ENCODE data around the gene LDLRAD4. TPM values are rescaled to one million over a fixed set of nuclear protein-coding genes. Genes with fewer than 3 reads are reported as not detected.

The LDLRAD4 gene
- total RNA-seq, 1 experiment from 2014 or later, result 3.6 TPM

DNA sequence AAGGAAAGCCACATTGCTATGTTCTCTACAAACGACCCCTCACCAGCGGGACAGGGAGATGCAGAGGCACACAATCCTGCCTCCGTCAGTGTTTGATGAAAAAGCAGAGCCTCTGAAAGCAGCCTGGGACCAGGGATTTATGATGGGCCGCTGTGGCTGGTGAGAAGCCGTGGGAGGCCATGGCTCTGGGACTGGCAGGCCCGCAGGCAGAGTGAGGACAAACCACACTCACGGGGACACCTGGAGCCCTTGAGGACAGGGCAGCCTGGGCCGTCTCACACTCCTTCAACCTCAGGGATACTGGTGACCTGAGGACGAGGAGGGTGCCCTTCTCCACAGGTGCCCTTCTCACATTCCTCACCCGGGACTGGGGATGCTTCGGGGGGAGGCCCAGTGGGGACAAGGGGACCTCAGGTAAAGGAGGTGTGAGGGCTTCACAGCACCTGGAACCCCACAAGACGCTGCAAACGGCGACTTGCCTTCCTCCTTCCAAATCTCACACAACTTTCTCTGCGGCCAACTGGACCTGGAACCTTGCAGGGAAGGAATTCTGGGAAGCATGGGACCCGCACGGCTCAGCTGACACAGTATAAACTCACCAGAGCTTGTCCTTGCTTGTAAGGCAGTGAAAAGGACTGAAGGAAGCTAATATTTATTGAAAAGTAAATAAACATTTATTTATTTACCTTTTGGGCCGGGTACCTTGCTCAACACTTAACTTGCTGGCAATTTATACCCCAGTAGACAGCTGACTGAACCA is 5.3 kb upstream of the LDLRAD4 start:
- TF ChIP-seq, protein P1, sequence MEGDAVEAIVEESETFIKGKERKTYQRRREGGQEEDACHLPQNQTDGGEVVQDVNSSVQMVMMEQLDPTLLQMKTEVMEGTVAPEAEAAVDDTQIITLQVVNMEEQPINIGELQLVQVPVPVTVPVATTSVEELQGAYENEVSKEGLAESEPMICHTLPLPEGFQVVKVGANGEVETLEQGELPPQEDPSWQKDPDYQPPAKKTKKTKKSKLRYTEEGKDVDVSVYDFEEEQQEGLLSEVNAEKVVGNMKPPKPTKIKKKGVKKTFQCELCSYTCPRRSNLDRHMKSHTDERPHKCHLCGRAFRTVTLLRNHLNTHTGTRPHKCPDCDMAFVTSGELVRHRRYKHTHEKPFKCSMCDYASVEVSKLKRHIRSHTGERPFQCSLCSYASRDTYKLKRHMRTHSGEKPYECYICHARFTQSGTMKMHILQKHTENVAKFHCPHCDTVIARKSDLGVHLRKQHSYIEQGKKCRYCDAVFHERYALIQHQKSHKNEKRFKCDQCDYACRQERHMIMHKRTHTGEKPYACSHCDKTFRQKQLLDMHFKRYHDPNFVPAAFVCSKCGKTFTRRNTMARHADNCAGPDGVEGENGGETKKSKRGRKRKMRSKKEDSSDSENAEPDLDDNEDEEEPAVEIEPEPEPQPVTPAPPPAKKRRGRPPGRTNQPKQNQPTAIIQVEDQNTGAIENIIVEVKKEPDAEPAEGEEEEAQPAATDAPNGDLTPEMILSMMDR (conservative IDR thresholded peaks at IDR 0.05; ENCODE audit: low read depth, low read length), result no peak
- TF ChIP-seq EZH2 (IDR thresholded peaks at IDR 0.05; ENCODE audit: borderline replicate concordance, low read depth, low read length, poor library complexity, severe bottlenecking), result no peak
- Histone ChIP-seq H3K27me3 (replicated peaks; ENCODE audit: insufficient read depth, low read depth, low read length, poor library complexity) (peaks cover 33% of the 10 kb centered on the region), H3K9me3 (ENCODE audit: low read depth, low read length, poor library complexity, severe bottlenecking) (no peaks in the 10 kb centered on the region), H3K4me1 (ENCODE audit: insufficient read depth, low read length, poor library complexity, severe bottlenecking) (peaks cover 7% of the 10 kb centered on the region), H3K36me3 (ENCODE audit: insufficient read depth, low read length, poor library complexity, severe bottlenecking) (no peaks in the 10 kb centered on the region), H3K27ac (ENCODE audit: low read depth, low read length, poor library complexity, severe bottlenecking) (no peak overlapping the region), H3K4me3 (ENCODE audit: low read depth, low read length, poor library complexity, severe bottlenecking) (no peak overlapping the region)
- intact Hi-C loops (cut with micrococcal nuclease; ENCODE audit: unreplicated experiment), result loop anchor here (10.0 kb wide), 1 partner anchor 232 kb away; no protein-coding TSS in a partner anchor
- POLR2A ChIA-PET (ENCODE audit: low non-redundant PET), result no interaction called here
- DNase-seq (ENCODE audit: low spot score), result no peak
- BruUV-seq (replicated peaks), result no TSS peak
- CTCF ChIA-PET, result no interaction called here

DNA sequence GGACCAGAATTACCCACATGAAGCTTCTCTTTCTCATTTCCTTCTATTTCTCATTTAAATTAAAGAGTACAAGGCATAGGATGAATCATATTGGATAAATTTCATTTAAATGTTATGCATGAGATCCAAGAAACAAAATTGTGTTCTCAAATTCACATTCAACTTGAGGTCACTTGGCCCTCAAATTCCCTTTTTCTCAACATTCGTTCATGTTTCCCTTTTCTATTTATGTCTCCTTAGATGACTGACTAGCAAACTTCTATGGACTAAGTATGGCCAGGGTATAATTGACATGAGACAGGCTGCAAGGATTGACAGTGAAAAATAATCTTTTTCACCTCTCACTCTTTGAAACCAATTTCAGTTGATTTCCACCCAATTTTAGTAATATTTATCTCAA is 4.0 kb upstream of the LDLRAD4 start:
- ChIA-PET CTCF (no interaction called here), POLR2A (ENCODE audit: low non-redundant PET) (no interaction called here)
- TF ChIP-seq, protein P1 (conservative IDR thresholded peaks at IDR 0.05; ENCODE audit: low read depth, low read length), result no peak
- no peak for TF ChIP-seq EZH2 (IDR thresholded peaks at IDR 0.05; ENCODE audit: borderline replicate concordance, low read depth, low read length, poor library complexity, severe bottlenecking)
- H3K36me3 ChIP-seq (ENCODE audit: insufficient read depth, low read length, poor library complexity, severe bottlenecking), result no peaks in the 10 kb centered on the region
- H3K4me3 ChIP-seq (ENCODE audit: low read depth, low read length, poor library complexity, severe bottlenecking), result no peak overlapping the region
- H3K27me3 ChIP-seq (replicated peaks; ENCODE audit: insufficient read depth, low read depth, low read length, poor library complexity), result peaks cover 47% of the 10 kb centered on the region
- H3K9me3 ChIP-seq (ENCODE audit: low read depth, low read length, poor library complexity, severe bottlenecking), result no peaks in the 10 kb centered on the region
- peaks cover 7% of the 10 kb centered on the region for H3K4me1 ChIP-seq (ENCODE audit: insufficient read depth, low read length, poor library complexity, severe bottlenecking)
- BruUV-seq (replicated peaks), result no TSS peak
- intact Hi-C loops (cut with micrococcal nuclease; ENCODE audit: unreplicated experiment), result loop anchor here (10.0 kb wide), 1 partner anchor 230 kb away; no protein-coding TSS in a partner anchor
- DNase-seq (ENCODE audit: low spot score), result no peak
- no peak overlapping the region for H3K27ac ChIP-seq (ENCODE audit: low read depth, low read length, poor library complexity, severe bottlenecking)

DNA sequence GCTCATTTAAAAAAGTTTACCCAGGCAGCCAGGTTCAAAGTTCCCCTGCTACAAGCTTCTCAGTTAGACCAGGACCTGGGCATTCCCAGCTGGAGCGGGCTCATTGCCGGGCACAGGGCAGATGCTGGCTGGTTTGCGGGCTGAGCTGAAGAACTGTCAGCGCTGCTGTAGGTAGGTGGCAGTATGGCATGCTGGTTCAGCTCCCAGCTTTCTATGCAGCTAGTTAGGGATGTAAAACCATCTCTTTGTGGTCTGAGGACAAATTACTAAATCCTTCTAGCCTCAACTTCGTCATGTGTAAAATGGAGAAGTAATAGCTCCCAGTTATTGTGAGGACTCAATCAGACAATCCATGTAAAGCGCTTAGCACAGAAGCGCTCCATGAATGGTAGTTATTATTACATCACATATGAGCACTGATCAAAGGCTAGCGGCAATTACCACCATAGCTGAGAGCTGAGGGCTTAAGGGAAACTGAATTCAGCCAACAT is 2.4 kb upstream of the LDLRAD4 start:
- Histone ChIP-seq H3K4me1 (ENCODE audit: insufficient read depth, low read length, poor library complexity, severe bottlenecking) (peaks cover 7% of the 10 kb centered on the region), H3K27ac (ENCODE audit: low read depth, low read length, poor library complexity, severe bottlenecking) (no peak overlapping the region), H3K27me3 (replicated peaks; ENCODE audit: insufficient read depth, low read depth, low read length, poor library complexity) (peaks cover 62% of the 10 kb centered on the region), H3K9me3 (ENCODE audit: low read depth, low read length, poor library complexity, severe bottlenecking) (no peaks in the 10 kb centered on the region), H3K4me3 (ENCODE audit: low read depth, low read length, poor library complexity, severe bottlenecking) (no peak overlapping the region), H3K36me3 (ENCODE audit: insufficient read depth, low read length, poor library complexity, severe bottlenecking) (no peaks in the 10 kb centered on the region)
- POLR2A ChIA-PET (ENCODE audit: low non-redundant PET), result no interaction called here
- DNase-seq (ENCODE audit: low spot score), result peak; percentile 73
- CTCF ChIA-PET, result interaction anchor here (0.7 to 1.3 kb wide), 5 partner anchors 9 to 396 kb away, joined by 3 to 13 read pairs (median 5); no protein-coding TSS in a partner anchor
- BruUV-seq (replicated peaks), result no TSS peak
- TF ChIP-seq, protein P1 (conservative IDR thresholded peaks at IDR 0.05; ENCODE audit: low read depth, low read length), result peak; percentile 77
- no peak for TF ChIP-seq EZH2 (IDR thresholded peaks at IDR 0.05; ENCODE audit: borderline replicate concordance, low read depth, low read length, poor library complexity, severe bottlenecking)
- intact Hi-C loops (cut with micrococcal nuclease; ENCODE audit: unreplicated experiment), result loop anchor here (2.0 to 10.0 kb wide), 3 partner anchors 229 to 415 kb away; no protein-coding TSS in a partner anchor

Measured in A673 (cell line).